Natural killer cell treated with Interleukin-12 subunit alpha and Interleukin-12 subunit beta and Interleukin-15 and Interleukin-18, amount 100 ng/mL, for 72 hours (primary cell): Measurements from ENCODE around the gene DDN. TPM values are rescaled to one million over a fixed set of nuclear protein-coding genes. Genes with fewer than 3 reads are reported as not detected.

ENCODE experiments used
- ATAC-seq, 2 donors: fragments of 150-1000 bp; cut with Tn5 transposase in 1 of 2; sonication (Bioruptor Pico), chemical (Tn5 transposase) in 1 of 2; 2 replicates each; pipeline ENCODE4 v1.10.0; 2021
- DNase-seq: peaks from one replicate; pipeline ENCODE4 v3.0.0; 2022; ENCODE audit warnings: low spot score
- H3K27ac Mint-ChIP-seq, 2 donors: 1 replicate in 1 of 2; 2 replicates in 1 of 2; pipeline ENCODE4 v1.8.0; 2022; ENCODE audit warnings: mixed read lengths in 2 of 2, mild to moderate bottlenecking in 1 of 2, moderate library complexity in 1 of 2
- H3K27me3 Mint-ChIP-seq, 2 donors: 1 replicate in 1 of 2; 2 replicates in 1 of 2; pipeline ENCODE4 v1.8.0; 2022; ENCODE audit warnings: mixed read lengths in 2 of 2
- H3K36me3 Mint-ChIP-seq: one replicate; pipeline ENCODE4 v1.8.0; 2022; ENCODE audit warnings: mixed read lengths
- H3K4me1 Mint-ChIP-seq, 2 donors: 1 replicate in 1 of 2; 2 replicates in 1 of 2; pipeline ENCODE4 v1.8.0; 2022; ENCODE audit warnings: low read depth in 2 of 2, mixed read lengths in 2 of 2, mild to moderate bottlenecking in 1 of 2
- H3K4me3 Mint-ChIP-seq: one replicate; pipeline ENCODE4 v1.8.0; 2022; ENCODE audit warnings: mixed read lengths
- H3K9me3 Mint-ChIP-seq: 2 replicates; pipeline ENCODE4 v1.8.0; 2022; ENCODE audit warnings: mixed read lengths
- total RNA-seq, 2 donors: library from RNA; stranded (reverse); gene quantifications; one replicate each; pipeline ENCODE4 v1.2.3, GENCODE V29; 2022

DDN gene
- total RNA-seq, 2 donors from 2014 or later = 0.48 to 1.1 TPM

GRCh38 chr12:49026678-49027480, 27.7 kb upstream of the DDN start:
- Mint-ChIP-seq H3K27me3 (no peaks in the 10 kb centered on the region), H3K27ac (no peak overlapping the region), H3K4me1 (no peaks in the 10 kb centered on the region), H3K4me3 (no peak overlapping the region), H3K9me3 (no peaks in the 10 kb centered on the region), H3K36me3 (peaks cover 17% of the 10 kb centered on the region)
- ATAC-seq (no peak), DNase-seq (no peak)

GRCh38 chr12:49026101-49026500, 26.9 kb upstream of the DDN start:
- Mint-ChIP-seq H3K4me3 (no peak overlapping the region), H3K9me3 (no peaks in the 10 kb centered on the region), H3K27me3 (no peaks in the 10 kb centered on the region), H3K27ac (no peak overlapping the region), H3K36me3 (peaks cover 17% of the 10 kb centered on the region), H3K4me1 (no peaks in the 10 kb centered on the region)
- DNase-seq (no peak), ATAC-seq (no peak)

- Mint-ChIP-seq H3K27me3 (no peaks in the 10 kb centered on the region), H3K4me3 (no peak overlapping the region), H3K9me3 (no peaks in the 10 kb centered on the region), H3K36me3 (peaks cover 17% of the 10 kb centered on the region), H3K27ac (no peak overlapping the region), H3K4me1 (no peaks in the 10 kb centered on the region)
- ATAC-seq = no peak
- DNase-seq = no peak
These were observed 26.3 kb upstream of the DDN start for GRCh38 chr12:49025463-49025862.

- DNase-seq (no peak), ATAC-seq (no peak)
- Mint-ChIP-seq H3K4me3 (no peak overlapping the region), H3K27me3 (no peaks in the 10 kb centered on the region), H3K36me3 (peaks cover 17% of the 10 kb centered on the region), H3K27ac (no peak overlapping the region), H3K4me1 (peaks cover 4 to 5% of the 10 kb centered on the region in 2 donors), H3K9me3 (no peaks in the 10 kb centered on the region)
These were observed 25.4 kb upstream of the DDN start for GRCh38 chr12:49024543-49024942.

GRCh38 chr12:49023812-49024211, 24.6 kb upstream of the DDN start:
- Mint-ChIP-seq H3K27ac (no peak overlapping the region), H3K36me3 (peaks cover 17% of the 10 kb centered on the region), H3K4me1 (peaks cover 8 to 11% of the 10 kb centered on the region in 2 donors), H3K27me3 (no peaks in the 10 kb centered on the region), H3K9me3 (no peaks in the 10 kb centered on the region), H3K4me3 (no peak overlapping the region)
- no peak for ATAC-seq
- no peak for DNase-seq

- H3K4me1 Mint-ChIP-seq = peaks cover 12 to 18% of the 10 kb centered on the region in 2 donors
- H3K36me3 Mint-ChIP-seq = peaks cover 12% of the 10 kb centered on the region
- no peaks in the 10 kb centered on the region for H3K9me3 Mint-ChIP-seq
- H3K27me3 Mint-ChIP-seq = no peaks in the 10 kb centered on the region
- DNase-seq (no peak), ATAC-seq (no peak)
- no peak overlapping the region for H3K4me3 Mint-ChIP-seq
- H3K27ac Mint-ChIP-seq = peak overlapping the region in 1 of 2 donors; percentile 65
These were observed 23.5 kb upstream of the DDN start for GRCh38 chr12:49022558-49023178.

GRCh38 chr12:49021292-49021915, 22.2 kb upstream of the DDN start:
- no peak for ATAC-seq

GRCh38 chr12:49020441-49020840, 21.3 kb upstream of the DDN start:
- H3K27me3 Mint-ChIP-seq = no peaks in the 10 kb centered on the region
- no peak overlapping the region for H3K4me3 Mint-ChIP-seq
- H3K9me3 Mint-ChIP-seq = no peaks in the 10 kb centered on the region
- ATAC-seq = no peak
- DNase-seq = no peak
- peaks cover 27 to 37% of the 10 kb centered on the region in 2 donors for H3K4me1 Mint-ChIP-seq
- peaks cover 14% of the 10 kb centered on the region for H3K36me3 Mint-ChIP-seq
- no peak overlapping the region for H3K27ac Mint-ChIP-seq

More at GRCh38 chr12:49021292-49021915, 22.2 kb upstream of the DDN start:
- Mint-ChIP-seq H3K4me1 (peaks cover 23 to 31% of the 10 kb centered on the region in 2 donors), H3K4me3 (no peak overlapping the region), H3K9me3 (no peaks in the 10 kb centered on the region), H3K27me3 (no peaks in the 10 kb centered on the region), H3K27ac (peak overlapping the region in 1 of 2 donors; percentile 65), H3K36me3 (peaks cover 16% of the 10 kb centered on the region)
- DNase-seq = no peak

- Mint-ChIP-seq H3K27ac (peak overlapping the region; percentile 95 to 98), H3K9me3 (no peaks in the 10 kb centered on the region), H3K4me3 (peak overlapping the region; percentile 94), H3K36me3 (peaks cover 18% of the 10 kb centered on the region), H3K27me3 (no peaks in the 10 kb centered on the region), H3K4me1 (peaks cover 30 to 37% of the 10 kb centered on the region in 2 donors)
- no peak for DNase-seq
- no peak for ATAC-seq
These were observed 20.5 kb upstream of the DDN start for GRCh38 chr12:49019443-49020324.

- peaks cover 35 to 37% of the 10 kb centered on the region in 2 donors for H3K4me1 Mint-ChIP-seq
- H3K4me3 Mint-ChIP-seq = peak overlapping the region; percentile 94
These were observed 19.9 kb upstream of the DDN start for GRCh38 chr12:49019120-49019430.

GRCh38 chr12:49018261-49019119, 19.3 kb upstream of the DDN start, which contains the start of gene PRKAG1:
PRKAG1 (minus strand) TSS chr12:49018776; CDS start chr12:49018740, 36 bp downstream.
- peak; percentile 97 for DNase-seq
- H3K4me1 Mint-ChIP-seq = peaks cover 35 to 37% of the 10 kb centered on the region in 2 donors

More at GRCh38 chr12:49019120-49019430, 19.9 kb upstream of the DDN start:
- DNase-seq = no peak
- Mint-ChIP-seq H3K27me3 (no peaks in the 10 kb centered on the region), H3K27ac (peak overlapping the region; percentile 95 to 98), H3K36me3 (peaks cover 18% of the 10 kb centered on the region), H3K9me3 (no peaks in the 10 kb centered on the region)
- peak; percentile 2 to 18 for ATAC-seq

GRCh38 chr12:49017891-49018260, 18.7 kb upstream of the DDN start:
- H3K9me3 Mint-ChIP-seq = no peaks in the 10 kb centered on the region
- H3K4me1 Mint-ChIP-seq = peaks cover 35 to 37% of the 10 kb centered on the region in 2 donors
- no peaks in the 10 kb centered on the region for H3K27me3 Mint-ChIP-seq
- H3K4me3 Mint-ChIP-seq = peak overlapping the region; percentile 94
- peaks cover 18% of the 10 kb centered on the region for H3K36me3 Mint-ChIP-seq
- peak overlapping the region; percentile 95 to 98 for H3K27ac Mint-ChIP-seq
- ATAC-seq = peak; percentile 25 to 42
- DNase-seq = no peak

More at GRCh38 chr12:49018261-49019119, 19.3 kb upstream of the DDN start, which contains the start of gene PRKAG1:
- H3K36me3 Mint-ChIP-seq = peaks cover 18% of the 10 kb centered on the region
- no peaks in the 10 kb centered on the region for H3K9me3 Mint-ChIP-seq
- peak; percentile 96 to 97 for ATAC-seq
- H3K27ac Mint-ChIP-seq = peak within 1 kb of the TSS; percentile 95 to 98
- no peaks in the 10 kb centered on the region for H3K27me3 Mint-ChIP-seq
- H3K4me3 Mint-ChIP-seq = peak within 1 kb of the TSS; percentile 94
